HG02763 (cell line): ENCODE measurements around the gene IFITM10.

Experiments used
- ATAC-seq: cut with Tn5 transposase; IDR thresholded peaks from one replicate; pipeline ENCODE4 v1.9.1; 2021; ENCODE audit warnings: mild to moderate bottlenecking, moderate library complexity; ENCODE audit not compliant: unreplicated experiment

The IFITM10 gene

DNA sequence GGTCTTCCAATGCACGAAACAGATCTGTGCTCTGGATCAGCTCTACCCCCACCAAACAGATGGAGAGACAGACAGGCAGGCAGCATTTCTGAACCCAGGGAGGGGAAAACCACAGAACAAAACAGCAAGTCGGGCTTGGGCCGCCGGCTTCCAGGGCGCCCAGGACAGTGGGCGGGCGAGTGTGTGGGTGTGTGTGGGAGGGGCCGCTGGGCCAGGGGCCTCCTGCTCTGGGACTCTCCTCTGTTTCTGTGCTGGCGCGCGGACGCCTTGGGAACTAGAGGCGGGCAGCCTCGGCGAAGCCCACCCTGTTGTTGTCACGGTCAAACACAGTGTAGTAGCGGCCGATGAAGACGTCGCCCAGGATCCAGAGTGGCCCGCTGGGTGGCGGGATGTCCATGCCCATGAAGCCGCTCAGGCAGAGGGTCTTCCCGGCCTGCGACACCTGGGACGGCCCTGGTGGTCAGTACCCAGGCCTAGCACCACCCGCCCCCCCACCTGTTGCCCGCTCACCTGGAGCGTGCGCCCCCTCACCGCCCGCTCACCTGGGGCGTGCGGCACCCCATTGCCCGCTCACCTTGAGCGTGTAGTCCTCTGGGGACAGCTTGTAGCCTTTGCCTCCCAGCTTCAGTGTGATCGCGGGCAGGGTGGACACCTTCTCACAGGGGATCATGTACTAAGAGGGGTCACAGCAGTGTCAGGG lies 3.0 kb upstream of the IFITM10 start:
- no peak for ATAC-seq

- no peak for ATAC-seq
Observed at GRCh38 chr11:1752907-1753228, 2.5 kb upstream of the IFITM10 start.

- no peak for ATAC-seq
Observed at GRCh38 chr11:1751999-1752906, 1.9 kb upstream of the IFITM10 start.

DNA sequence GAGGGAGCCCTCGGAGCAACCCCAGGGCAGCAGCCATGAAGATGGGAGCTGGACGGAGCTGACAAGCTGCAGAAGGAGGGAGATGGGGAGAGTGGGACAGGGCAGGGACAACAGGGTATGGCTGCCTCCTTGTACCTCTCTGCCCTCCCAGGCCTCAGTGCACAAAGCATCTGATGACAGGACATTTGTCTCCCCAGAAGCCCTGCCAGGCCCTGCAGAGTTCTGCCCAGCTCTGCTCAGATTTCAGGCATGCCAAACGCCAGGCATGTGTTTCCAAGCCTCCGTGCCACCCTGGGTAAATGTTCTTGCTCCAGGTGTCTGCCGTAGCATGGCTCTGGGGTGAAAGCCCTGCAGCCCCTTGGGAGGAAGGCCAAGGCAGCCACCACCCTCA lies 1.1 kb upstream of the IFITM10 start:
- no peak for ATAC-seq

GRCh38 chr11:1750840-1751530 lies 590 bp upstream of the IFITM10 start:
- ATAC-seq: no peak

GRCh38 chr11:1749395-1750351 lies 722 bp downstream of the IFITM10 start:
- no peak for ATAC-seq

GRCh38 chr11:1748636-1749394 lies 1.6 kb downstream of the IFITM10 start:
- ATAC-seq: no peak

- no peak for ATAC-seq
Observed at GRCh38 chr11:1747753-1748635, 2.4 kb downstream of the IFITM10 start.

GRCh38 chr11:1746956-1747752 lies 3.2 kb downstream of the IFITM10 start:
- ATAC-seq: no peak

DNA sequence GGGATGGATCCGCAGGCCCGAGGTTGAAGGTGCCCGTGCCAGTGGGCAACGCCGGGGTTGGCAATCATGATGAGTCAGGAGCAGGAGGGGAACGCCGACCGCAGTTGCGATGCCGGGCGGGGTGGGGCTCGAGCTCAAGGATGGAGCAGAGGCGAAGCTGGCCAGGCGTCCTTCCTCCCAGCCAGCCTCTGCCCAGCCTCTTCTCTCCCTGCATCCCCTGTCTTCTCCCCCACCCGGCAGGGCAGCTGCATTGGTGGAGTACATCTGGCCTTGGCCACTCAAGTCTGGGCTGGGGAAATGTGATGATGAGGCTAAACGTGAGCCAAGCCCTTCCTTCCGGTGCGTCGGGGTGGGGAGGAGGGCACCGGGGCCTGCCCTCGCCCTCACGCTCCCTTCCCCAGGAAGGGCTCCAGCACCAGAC lies 3.9 kb downstream of the IFITM10 start:
- ATAC-seq: no peak

DNA sequence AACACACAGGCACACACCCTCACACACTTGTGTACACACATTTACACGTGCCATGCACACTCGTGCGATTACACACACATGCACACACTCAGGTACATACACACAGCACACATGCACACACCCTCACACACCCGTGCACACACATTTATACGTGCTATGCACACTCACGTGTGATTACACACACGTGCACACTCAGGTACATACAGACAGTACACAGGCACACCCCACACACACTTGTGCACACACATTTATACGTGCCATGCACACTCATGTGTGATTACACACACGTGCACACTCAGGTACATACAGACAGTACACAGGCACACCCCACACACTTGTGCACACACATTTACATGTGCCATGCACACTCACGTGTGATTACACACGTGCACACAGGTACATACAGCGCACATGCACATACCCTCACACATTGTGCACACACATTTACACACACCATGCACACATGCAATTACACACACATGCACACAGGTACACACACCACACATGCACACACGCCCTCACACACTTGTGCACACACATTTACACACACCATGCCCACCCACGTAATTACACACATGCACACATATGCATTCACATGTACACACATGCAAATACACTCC lies 4.6 kb downstream of the IFITM10 start:
- ATAC-seq: no peak

GRCh38 chr11:1744891-1745700 lies 5.3 kb downstream of the IFITM10 start:
- no peak for ATAC-seq

DNA sequence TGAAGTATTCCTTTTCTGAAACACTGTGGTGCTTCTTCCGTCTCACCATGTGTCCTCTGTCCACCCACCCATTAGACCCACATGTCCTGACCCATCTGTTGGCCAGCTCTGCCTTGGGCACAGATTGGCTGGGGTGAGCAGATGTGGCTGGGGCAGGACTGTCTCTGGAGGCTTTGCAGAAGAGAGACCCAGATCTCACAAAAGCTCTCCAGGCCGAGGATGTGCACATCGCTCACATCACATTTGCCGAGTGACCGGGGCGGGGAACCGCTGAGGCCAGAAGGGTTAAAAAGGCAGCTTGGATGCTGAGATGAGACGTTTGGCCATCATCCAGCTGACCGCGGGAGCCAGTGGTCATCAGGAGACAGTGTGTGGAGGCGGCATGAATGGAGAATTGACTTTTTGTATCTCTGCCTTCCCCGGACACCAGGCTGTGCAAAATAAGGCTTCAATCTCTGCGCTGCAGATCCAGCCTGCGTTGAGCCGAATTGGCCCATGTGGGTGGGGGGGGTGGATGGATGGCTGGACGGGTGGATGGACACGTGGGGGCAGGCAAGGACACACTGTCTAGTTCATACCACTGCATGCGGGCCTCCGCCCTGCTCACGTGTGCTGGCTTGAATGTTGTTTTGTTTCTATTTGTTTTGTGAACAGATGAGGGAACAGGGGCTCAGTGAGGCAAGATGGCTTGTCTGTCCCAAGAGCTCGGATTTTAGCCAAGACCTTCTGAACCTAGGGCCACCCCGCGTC lies 6.1 kb downstream of the IFITM10 start:
- no peak for ATAC-seq

DNA sequence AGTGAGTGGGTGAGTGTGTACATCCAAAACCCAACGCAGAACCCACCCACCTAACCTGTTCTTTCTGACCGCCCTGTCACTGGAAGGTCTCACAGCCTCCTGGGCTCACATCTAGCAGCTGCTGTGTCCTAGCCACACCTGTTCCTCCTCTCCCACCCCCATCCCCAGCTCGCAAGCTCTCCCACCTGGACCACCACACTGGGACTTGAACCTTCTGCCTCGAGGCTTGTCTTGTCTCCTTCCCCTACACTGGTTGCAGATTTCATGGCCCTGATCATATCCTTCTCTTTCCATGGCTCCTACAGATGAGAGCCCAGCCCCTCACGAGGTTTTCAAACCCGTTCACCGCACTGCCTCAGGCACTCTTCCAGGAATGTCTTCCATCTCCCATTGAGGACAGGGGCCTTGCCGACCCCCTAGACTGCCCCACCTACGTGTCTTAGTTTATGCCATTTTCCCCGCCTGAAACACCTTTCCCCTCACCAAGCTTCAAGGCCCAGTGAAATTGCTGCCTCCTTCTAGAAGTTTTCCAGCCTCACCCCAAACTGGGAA lies 6.7 kb downstream of the IFITM10 start:
- ATAC-seq: no peak

DNA sequence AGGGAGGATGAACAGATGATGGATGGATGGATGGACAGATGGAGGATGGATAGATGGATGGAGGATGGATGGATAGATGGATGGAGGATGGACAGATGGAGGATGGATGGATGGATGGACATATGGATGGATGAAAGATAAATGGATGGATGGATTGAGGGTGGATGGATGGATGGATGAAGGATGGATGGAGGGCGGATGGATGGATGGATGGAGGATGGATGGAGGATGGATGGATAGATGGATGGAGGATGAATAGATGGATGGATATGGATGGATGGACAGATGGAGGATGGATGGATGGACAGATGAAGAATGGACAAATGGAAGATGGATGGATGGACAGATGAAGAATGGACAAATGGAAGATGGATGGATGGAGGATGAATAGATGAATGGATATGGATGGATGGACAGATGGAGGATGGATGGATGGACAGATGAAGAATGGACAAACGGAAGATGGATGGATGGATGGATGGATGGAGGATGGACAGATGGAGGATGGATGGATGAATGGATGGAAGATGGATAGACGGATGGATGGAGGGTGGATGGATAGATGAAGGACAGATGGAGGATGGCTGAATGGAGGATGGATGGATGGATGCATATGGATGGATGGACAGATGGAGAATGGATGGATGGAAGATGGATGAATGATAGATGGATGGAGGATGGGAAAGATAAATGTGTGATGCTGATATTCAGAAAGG lies 7.4 kb downstream of the IFITM10 start:
- ATAC-seq: no peak
